Nephron progenitor cell (in vitro differentiated cells): ENCODE results near the gene HERC5.
"Not testable (repeated sequence)": the region's sequence is repeated elsewhere in the genome, so short reads cannot be mapped to it uniquely, and the experiment has no call there.

Experiments used
- DNase-seq: peaks from one replicate; pipeline ENCODE4 v3.0.0; 2021
- H3K27ac Mint-ChIP-seq: 2 replicates; pipeline ENCODE4 v1.8.0; 2021; ENCODE audit warnings: mild to moderate bottlenecking, moderate library complexity, mixed read lengths
- H3K27me3 Mint-ChIP-seq: 2 replicates; pipeline ENCODE4 v1.8.0; 2021; ENCODE audit warnings: mild to moderate bottlenecking, low read depth, mixed read lengths; ENCODE audit not compliant: poor library complexity
- H3K36me3 Mint-ChIP-seq: 2 replicates; pipeline ENCODE4 v1.8.0; 2021; ENCODE audit warnings: low read depth, mixed read lengths
- H3K4me1 Mint-ChIP-seq: 2 replicates; pipeline ENCODE4 v1.8.0; 2021; ENCODE audit warnings: mixed read lengths
- H3K4me3 Mint-ChIP-seq: 2 replicates; pipeline ENCODE4 v1.8.0; 2021; ENCODE audit warnings: mild to moderate bottlenecking, moderate library complexity, mixed read lengths
- H3K9me3 Mint-ChIP-seq: 2 replicates; pipeline ENCODE4 v1.8.0; 2021; ENCODE audit warnings: mild to moderate bottlenecking, moderate library complexity, mixed read lengths
- CTCF ChIP-seq: fragments of 200-600 bp; sonication (generic); IDR thresholded peaks from 2 replicates; pipeline ENCODE4 v1.5.0; 2021; ENCODE audit warnings: antibody characterized with exemption

The HERC5 gene

DNA sequence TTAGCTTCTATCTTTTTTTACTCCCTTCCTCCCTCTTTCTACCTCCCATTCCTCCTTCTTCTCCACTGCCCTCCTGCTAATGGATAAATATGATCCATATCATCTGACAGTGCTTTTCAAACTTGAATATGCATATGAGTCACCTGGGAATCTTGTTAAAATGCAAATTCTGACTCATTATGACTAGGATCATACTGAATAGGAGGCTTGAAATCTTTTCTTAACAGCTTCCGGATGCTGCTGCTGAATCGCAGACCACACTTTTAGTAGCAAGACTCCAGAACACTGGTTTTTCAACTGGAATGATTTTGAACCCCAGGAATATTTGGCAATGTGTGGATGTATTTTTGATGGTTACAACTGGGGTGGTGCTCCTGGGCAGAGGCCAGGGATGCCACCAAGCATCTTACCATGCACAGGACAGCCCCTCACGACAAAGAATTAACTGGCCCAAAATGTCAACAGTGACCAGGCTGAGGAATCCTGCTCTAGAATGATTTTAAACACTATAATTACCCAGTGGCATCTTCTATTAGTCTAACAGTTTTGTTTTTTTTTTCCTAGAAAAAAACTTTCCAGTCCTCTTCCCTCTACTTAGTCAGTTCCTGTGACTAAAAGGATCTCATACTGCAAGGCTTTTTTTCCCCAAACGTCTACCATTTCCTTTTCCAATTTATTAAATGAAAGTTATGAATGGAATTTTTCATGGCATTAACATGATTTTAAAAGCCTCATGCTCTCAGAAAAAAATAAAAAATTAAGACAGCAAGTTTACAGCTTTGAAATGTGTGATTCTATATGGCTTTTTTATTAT, 77.2 kb downstream of the HERC5 start:
- H3K27ac Mint-ChIP-seq, result no peak overlapping the region
- H3K9me3 Mint-ChIP-seq, result no peaks in the 10 kb centered on the region
- TF ChIP-seq CTCF, result no peak

DNA sequence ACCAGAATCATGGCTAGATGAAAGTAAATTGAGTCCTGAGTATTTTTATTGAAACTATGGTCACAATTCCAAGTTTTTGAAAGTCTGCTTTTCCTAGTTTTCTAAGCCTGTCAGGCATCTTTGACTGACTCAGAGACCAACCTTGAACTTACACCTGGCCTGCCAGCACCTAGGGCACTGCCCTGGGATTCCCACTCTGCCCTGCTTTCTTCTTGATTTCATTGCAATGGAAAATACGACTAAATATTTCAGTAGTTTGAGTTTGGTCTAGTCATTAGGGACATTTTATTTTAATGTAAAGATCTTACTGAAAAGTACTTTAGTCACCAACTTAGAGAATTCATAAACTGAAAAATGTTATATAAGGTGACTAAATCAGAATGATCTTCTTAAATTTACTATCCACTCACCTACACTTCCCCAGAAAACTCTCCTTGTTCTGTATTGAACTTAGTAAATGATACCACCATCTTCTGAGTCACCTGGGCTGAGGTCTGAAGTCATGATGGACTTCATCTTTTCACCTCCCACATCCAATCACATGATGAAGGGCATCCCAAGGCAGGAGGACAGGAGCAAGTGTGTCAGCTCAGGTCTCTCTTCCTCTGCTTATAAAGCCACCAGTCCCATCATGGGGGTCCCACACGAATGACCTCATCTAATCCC, 78.3 kb downstream of the HERC5 start:
- DNase-seq, result no peak
- TF ChIP-seq CTCF, result no peak
- H3K4me3 Mint-ChIP-seq, result no peak overlapping the region
- H3K27ac Mint-ChIP-seq, result no peak overlapping the region
- H3K27me3 Mint-ChIP-seq, result no peaks in the 10 kb centered on the region
- H3K36me3 Mint-ChIP-seq, result no peaks in the 10 kb centered on the region
- H3K4me1 Mint-ChIP-seq, result no peaks in the 10 kb centered on the region
- peaks cover 3% of the 10 kb centered on the region for H3K9me3 Mint-ChIP-seq

More for the DNA sequence above, 77.2 kb downstream of the HERC5 start:
- Mint-ChIP-seq H3K27me3 (no peaks in the 10 kb centered on the region), H3K4me1 (no peaks in the 10 kb centered on the region), H3K4me3 (no peak overlapping the region), H3K36me3 (no peaks in the 10 kb centered on the region)
- DNase-seq, result no peak

- no peak for TF ChIP-seq CTCF
- H3K27me3 Mint-ChIP-seq, result peaks cover 5% of the 10 kb centered on the region
- H3K27ac Mint-ChIP-seq, result no peak overlapping the region
- DNase-seq, result no peak
- H3K36me3 Mint-ChIP-seq, result no peaks in the 10 kb centered on the region
- no peaks in the 10 kb centered on the region for H3K4me1 Mint-ChIP-seq
- no peak overlapping the region for H3K4me3 Mint-ChIP-seq
- peaks cover 5% of the 10 kb centered on the region for H3K9me3 Mint-ChIP-seq
These were observed 80.8 kb downstream of the HERC5 start for GRCh38 chr4:88537709-88538108.

DNA sequence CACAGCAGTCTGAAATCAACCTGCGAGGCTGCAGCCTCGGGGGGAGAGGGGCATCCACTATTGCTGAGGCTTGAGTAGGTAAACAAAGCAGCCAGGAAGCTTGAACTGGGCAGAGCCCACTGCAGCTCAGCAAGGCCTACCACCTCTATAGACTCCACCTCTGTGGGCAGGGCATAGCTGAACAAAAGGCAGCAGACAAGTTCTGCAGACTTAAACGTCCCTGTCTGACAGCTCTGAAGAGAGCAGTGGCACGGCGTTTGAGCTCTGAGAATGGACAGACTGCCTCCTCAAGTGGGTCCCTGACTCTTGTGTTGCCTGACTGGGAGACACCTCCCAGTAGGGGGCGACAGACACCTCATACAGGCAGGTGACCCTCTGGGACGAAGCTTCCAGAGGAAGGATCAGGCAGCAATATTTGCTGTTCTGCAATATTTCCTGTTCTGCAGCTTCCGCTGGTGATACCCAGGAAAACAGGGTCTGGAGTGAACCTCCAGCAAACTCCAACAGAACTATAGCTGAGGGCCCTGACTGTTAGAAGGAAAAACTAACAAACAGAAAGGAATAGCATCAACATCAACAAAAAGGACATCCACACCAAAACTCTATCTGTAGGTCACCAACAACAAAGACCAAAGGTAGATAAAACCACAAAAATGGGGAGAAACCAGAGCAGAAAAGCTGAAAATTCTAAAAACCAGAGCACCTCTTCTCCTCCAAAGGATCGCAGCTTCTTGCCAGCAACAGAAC, 82.6 kb downstream of the HERC5 start:
- H3K9me3 Mint-ChIP-seq, H3K27ac Mint-ChIP-seq, H3K4me3 Mint-ChIP-seq, H3K27me3 Mint-ChIP-seq, H3K4me1 Mint-ChIP-seq, H3K36me3 Mint-ChIP-seq: not testable (repeated sequence)
- peak; percentile 57 for TF ChIP-seq CTCF
- DNase-seq, result peak; percentile 61

- H3K4me3 Mint-ChIP-seq, result no peak overlapping the region
- no peaks in the 10 kb centered on the region for H3K36me3 Mint-ChIP-seq
- no peak for TF ChIP-seq CTCF
- H3K9me3 Mint-ChIP-seq, result peaks cover 9% of the 10 kb centered on the region
- DNase-seq, result no peak
- no peaks in the 10 kb centered on the region for H3K27me3 Mint-ChIP-seq
- no peak overlapping the region for H3K27ac Mint-ChIP-seq
- no peaks in the 10 kb centered on the region for H3K4me1 Mint-ChIP-seq
These were observed 92.9 kb downstream of the HERC5 start for GRCh38 chr4:88549815-88550214.
